Stomach smooth muscle (tissue), 2 donors: Measurements from ENCODE around the gene LRG1.

ENCODE experiments used
- H3K27ac ChIP-seq: one replicate; pipeline ENCODE4 v1.7.0; 2013; ENCODE audit warnings: mild to moderate bottlenecking, low read length, inconsistent platforms
- H3K27me3 ChIP-seq, 2 donors: one replicate each; pipeline ENCODE4 v1.7.0; 2013; ENCODE audit warnings: low read length in 2 of 2; ENCODE audit not compliant: insufficient read depth in 2 of 2, control insufficient read depth in 1 of 2
- H3K36me3 ChIP-seq, 2 donors: one replicate each; pipeline ENCODE4 v1.7.0; 2013; ENCODE audit warnings: low read length in 2 of 2; ENCODE audit not compliant: control insufficient read depth in 2 of 2, insufficient read depth in 2 of 2
- H3K4me1 ChIP-seq: one replicate; pipeline ENCODE4 v1.7.0; 2013; ENCODE audit warnings: low read length; ENCODE audit not compliant: control insufficient read depth, insufficient read depth
- H3K4me3 ChIP-seq, 2 donors: one replicate each; pipeline ENCODE4 v1.7.0; 2013; ENCODE audit warnings: low read length in 2 of 2
- H3K9ac ChIP-seq, 2 donors: one replicate each; pipeline ENCODE4 v1.7.0; 2013; ENCODE audit warnings: low read length in 2 of 2, mild to moderate bottlenecking in 1 of 2
- H3K9me3 ChIP-seq, 2 donors: one replicate each; pipeline ENCODE4 v1.7.0; 2013; ENCODE audit warnings: low read length in 2 of 2; ENCODE audit not compliant: control insufficient read depth in 2 of 2
- donor health status: healthy.
- donor health status: Pancreatic carcinoma.

LRG1 gene

DNA sequence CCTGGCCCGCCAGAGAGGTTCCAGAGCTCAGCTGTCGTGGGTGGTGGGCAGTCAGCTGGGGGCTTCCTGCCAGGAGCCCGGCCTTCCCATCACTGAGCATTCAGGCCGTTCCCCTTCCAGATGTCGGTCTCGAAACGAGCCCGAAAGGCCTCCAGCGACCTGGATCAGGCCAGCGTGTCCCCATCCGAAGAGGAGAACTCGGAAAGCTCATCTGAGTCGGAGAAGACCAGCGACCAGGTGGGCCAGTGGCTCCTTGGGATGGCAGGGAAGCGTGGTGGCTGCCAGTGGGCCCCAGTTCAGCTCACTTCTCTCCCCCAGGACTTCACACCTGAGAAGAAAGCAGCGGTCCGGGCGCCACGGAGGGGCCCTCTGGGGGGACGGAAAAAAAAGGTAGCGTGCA, 48.4 kb downstream of the LRG1 start:
- Histone ChIP-seq H3K27me3 (no peaks in the 10 kb centered on the region), H3K4me1 (no peaks in the 10 kb centered on the region), H3K27ac (no peak overlapping the region), H3K4me3 (no peak overlapping the region), H3K9ac (no peak overlapping the region), H3K36me3 (peaks cover 28 to 35% of the 10 kb centered on the region in 2 donors), H3K9me3 (no peaks in the 10 kb centered on the region)

DNA sequence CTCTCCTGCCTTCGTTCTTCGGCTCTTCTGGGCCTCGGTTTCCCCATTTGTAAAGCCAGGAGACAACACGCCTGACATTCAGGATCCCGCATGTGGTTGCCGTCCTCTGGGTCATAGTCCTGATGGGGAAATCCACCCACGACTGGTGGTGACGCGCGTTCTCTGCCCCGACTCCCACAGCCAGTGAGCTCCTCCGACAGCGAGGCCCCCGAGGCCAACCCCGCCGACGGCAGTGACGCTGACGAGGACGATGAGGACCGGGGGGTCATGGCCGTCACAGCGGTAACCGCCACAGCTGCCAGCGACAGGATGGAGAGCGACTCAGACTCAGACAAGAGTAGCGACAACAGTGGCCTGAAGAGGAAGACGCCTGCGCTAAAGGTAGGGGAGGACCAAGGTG, 51.3 kb downstream of the LRG1 start:
- Histone ChIP-seq H3K4me3 (no peak overlapping the region), H3K36me3 (peaks cover 22 to 30% of the 10 kb centered on the region in 2 donors)

DNA sequence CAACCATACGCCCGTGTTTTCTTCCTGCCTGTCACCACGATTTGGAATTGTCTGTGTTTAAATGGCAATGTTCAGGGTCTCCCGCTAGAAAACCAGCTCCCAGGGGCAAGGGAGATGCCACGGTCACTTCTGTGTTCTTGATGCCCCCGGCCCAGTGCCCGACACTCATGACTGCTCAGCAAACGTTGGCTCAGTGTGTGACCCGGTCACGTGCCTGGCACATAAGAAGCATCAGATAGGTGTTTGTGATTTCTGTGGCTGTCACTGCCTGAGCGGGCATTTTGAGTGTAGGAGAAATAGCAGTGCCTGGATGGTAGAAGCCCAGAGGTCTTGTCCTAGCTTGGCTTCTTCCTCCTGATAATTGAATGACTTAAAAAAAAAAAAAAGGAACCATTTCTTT, 52.3 kb downstream of the LRG1 start:
- Histone ChIP-seq H3K36me3 (peaks cover 22 to 35% of the 10 kb centered on the region in 2 donors), H3K4me3 (no peak overlapping the region), H3K4me1 (no peaks in the 10 kb centered on the region), H3K9ac (no peak overlapping the region), H3K27me3 (no peaks in the 10 kb centered on the region), H3K27ac (no peak overlapping the region), H3K9me3 (no peaks in the 10 kb centered on the region)

More for the DNA sequence above, 51.3 kb downstream of the LRG1 start:
- Histone ChIP-seq H3K9ac (no peak overlapping the region), H3K27ac (no peak overlapping the region), H3K9me3 (no peaks in the 10 kb centered on the region), H3K4me1 (no peaks in the 10 kb centered on the region), H3K27me3 (no peaks in the 10 kb centered on the region)
